H9 (cell line): Measurements from ENCODE around the gene MST1. TPM values are rescaled to one million over a fixed set of nuclear protein-coding genes. Genes with fewer than 3 reads are reported as not detected.

Experiments
- DNase-seq: peaks from one replicate; pipeline ENCODE4 v3.0.0-alpha.2; 2017
- H2AFZ ChIP-seq: one replicate; pipeline ENCODE4 v1.6.1; 2013; ENCODE audit warnings: mild to moderate bottlenecking, low read length, control low read depth, moderate library complexity
- H2AK5ac ChIP-seq: 2 replicates; pipeline ENCODE4 v1.6.1; 2013; ENCODE audit warnings: low read length, control low read depth, mixed read lengths; ENCODE audit not compliant: insufficient read length
- H2BK120ac ChIP-seq: one replicate; pipeline ENCODE4 v1.6.1; 2013; ENCODE audit warnings: low read depth, mild to moderate bottlenecking, low read length, control low read depth, inconsistent platforms; ENCODE audit not compliant: poor library complexity, severe bottlenecking
- H2BK12ac ChIP-seq: 2 replicates; pipeline ENCODE4 v1.6.1; 2013; ENCODE audit warnings: low read length, control low read depth, mixed read lengths, low read depth; ENCODE audit not compliant: insufficient read length
- H2BK15ac ChIP-seq: 2 replicates; pipeline ENCODE4 v1.6.1; 2013; ENCODE audit warnings: low read depth, low read length, control low read depth
- H2BK20ac ChIP-seq: one replicate; pipeline ENCODE4 v1.6.1; 2013; ENCODE audit warnings: low read depth, mild to moderate bottlenecking, low read length, control low read depth, inconsistent platforms; ENCODE audit not compliant: poor library complexity, severe bottlenecking
- H2BK5ac ChIP-seq: 2 replicates; pipeline ENCODE4 v1.6.1; 2013; ENCODE audit warnings: low read length, control low read depth, mixed read lengths; ENCODE audit not compliant: insufficient read length
- H3K14ac ChIP-seq: 2 replicates; pipeline ENCODE4 v1.6.1; 2013; ENCODE audit warnings: low read length, control low read depth; ENCODE audit not compliant: insufficient read depth
- H3K18ac ChIP-seq: 2 replicates; pipeline ENCODE4 v1.6.1; 2013; ENCODE audit warnings: low read depth, mild to moderate bottlenecking, mixed read lengths, low read length, control low read depth; ENCODE audit not compliant: insufficient read length
- H3K23ac ChIP-seq: 2 replicates; pipeline ENCODE4 v1.6.1; 2013; ENCODE audit warnings: low read length, control low read depth, mixed read lengths, low read depth; ENCODE audit not compliant: insufficient read length
- H3K23me2 ChIP-seq: 2 replicates; pipeline ENCODE4 v1.6.1; 2013; ENCODE audit warnings: low read depth, mild to moderate bottlenecking, mixed read lengths, low read length, control low read depth; ENCODE audit not compliant: insufficient read length, poor library complexity, severe bottlenecking
- H3K27ac ChIP-seq: 2 replicates; pipeline ENCODE4 v1.5.1; 2013; ENCODE audit warnings: low read length, control low read depth, mixed read lengths, low read depth; ENCODE audit not compliant: insufficient read length
- H3K27me3 ChIP-seq: 2 replicates; pipeline ENCODE4 v1.6.1; 2013; ENCODE audit warnings: low read length, control low read depth, inconsistent platforms; ENCODE audit not compliant: insufficient read depth
- H3K4ac ChIP-seq: 2 replicates; pipeline ENCODE4 v1.6.1; 2013; ENCODE audit warnings: low read depth, mild to moderate bottlenecking, control low read depth, inconsistent platforms, low read length, moderate library complexity
- H3K4me1 ChIP-seq: 2 replicates; pipeline ENCODE4 v1.6.1; 2013; ENCODE audit warnings: low read length, control low read depth, inconsistent platforms; ENCODE audit not compliant: insufficient read depth
- H3K4me2 ChIP-seq: 2 replicates; pipeline ENCODE4 v1.6.1; 2013; ENCODE audit warnings: low read length, control low read depth, mixed read lengths; ENCODE audit not compliant: insufficient read length, insufficient read depth
- H3K56ac ChIP-seq: 2 replicates; pipeline ENCODE4 v1.6.1; 2013; ENCODE audit warnings: low read depth, mild to moderate bottlenecking, mixed read lengths, low read length, control low read depth; ENCODE audit not compliant: insufficient read length
- H3K79me1 ChIP-seq: 2 replicates; pipeline ENCODE4 v1.6.1; 2013; ENCODE audit warnings: low read depth, mild to moderate bottlenecking, moderate library complexity, low read length, control low read depth, inconsistent platforms; ENCODE audit not compliant: insufficient read depth, poor library complexity, severe bottlenecking
- H3K79me2 ChIP-seq: 2 replicates; pipeline ENCODE4 v1.6.1; 2013; ENCODE audit warnings: low read length, control low read depth, inconsistent platforms; ENCODE audit not compliant: insufficient read depth
- H3K9ac ChIP-seq: 2 replicates; pipeline ENCODE4 v1.6.1; 2013; ENCODE audit warnings: low read length, control low read depth, mixed read lengths; ENCODE audit not compliant: insufficient read length; ENCODE audit errors: extremely low read depth
- H3K9me3 ChIP-seq: one replicate; pipeline ENCODE4 v1.6.1; 2013; ENCODE audit warnings: low read depth, low read length, inconsistent platforms; ENCODE audit not compliant: control insufficient read depth
- H3T11ph ChIP-seq: one replicate; pipeline ENCODE4 v1.6.1; 2013; ENCODE audit warnings: mild to moderate bottlenecking, low read length, control low read depth, inconsistent platforms
- H4K20me1 ChIP-seq: one replicate; pipeline ENCODE4 v1.6.1; 2013; ENCODE audit not compliant: control insufficient read depth, insufficient read length, insufficient read depth
- H4K5ac ChIP-seq: 2 replicates; pipeline ENCODE4 v1.6.1; 2013; ENCODE audit warnings: low read depth, mild to moderate bottlenecking, mixed read lengths, low read length, control low read depth; ENCODE audit not compliant: insufficient read length
- H4K8ac ChIP-seq: replicated peaks from 2 replicates; pipeline ENCODE4 v1.6.1; 2013; ENCODE audit warnings: low read length, control low read depth, mixed read lengths, low read depth; ENCODE audit not compliant: insufficient read length
- H4K91ac ChIP-seq: 2 replicates; pipeline ENCODE4 v1.6.1; 2013; ENCODE audit warnings: low read depth, mild to moderate bottlenecking, moderate library complexity, mixed read lengths, low read length, control low read depth; ENCODE audit not compliant: insufficient read length
- H3K27ac Mint-ChIP-seq, 3 experiments: 2 replicates in 2 of 3; 3 replicates in 1 of 3; pipeline ENCODE4 v1.8.0; 2020 to 2021; ENCODE audit warnings: mixed read lengths in 3 of 3, mild to moderate bottlenecking in 1 of 3, moderate library complexity in 1 of 3
- H3K27me3 Mint-ChIP-seq: 2 replicates; pipeline ENCODE4 v1.8.0; 2021; ENCODE audit warnings: low read depth, mild to moderate bottlenecking, moderate library complexity, mixed read lengths
- H3K36me3 Mint-ChIP-seq, 3 experiments: 2 replicates in 2 of 3; 3 replicates in 1 of 3; pipeline ENCODE4 v1.8.0; 2020 to 2021; ENCODE audit warnings: low read depth in 3 of 3, mixed read lengths in 3 of 3; ENCODE audit not compliant: insufficient read depth in 1 of 3
- H3K4me1 Mint-ChIP-seq, 2 experiments: 2 replicates each; pipeline ENCODE4 v1.8.0; 2020; ENCODE audit warnings: mixed read lengths in 2 of 2
- H3K4me3 Mint-ChIP-seq, 2 experiments: 2 replicates in 1 of 2; 3 replicates in 1 of 2; pipeline ENCODE4 v1.8.0; 2020 to 2021; ENCODE audit warnings: mild to moderate bottlenecking in 2 of 2, mixed read lengths in 2 of 2, moderate library complexity in 1 of 2
- H3K9me3 Mint-ChIP-seq, 2 experiments: 2 replicates in 1 of 2; 3 replicates in 1 of 2; pipeline ENCODE4 v1.8.0; 2020; ENCODE audit warnings: mild to moderate bottlenecking in 2 of 2, mixed read lengths in 2 of 2, moderate library complexity in 1 of 2
- WGBS: extraction: QIAGEN DNeasy Blood & Tissue Kit; methylation state at CpG from one replicate; pipeline ENCODE4 v1.1.7; 2013; ENCODE audit warnings: missing lambda C conversion rate, low lambda C conversion rate, mixed read lengths; ENCODE audit not compliant: insufficient read length; ENCODE audit errors: extremely low coverage; 5-methylcytosine and 5-hydroxymethylcytosine counted together
- total RNA-seq: library from RNA; stranded (reverse); gene quantifications from 2 replicates; pipeline ENCODE4 v1.2.1, GENCODE V29; 2021
- TF ChIP-seq, protein P1 (sequence below): fragments of 200-600 bp; sonication (generic); conservative IDR thresholded peaks from 3 replicates; pipeline ENCODE4 v1.8.0; 2021; ENCODE audit warnings: antibody characterized with exemption, mild to moderate bottlenecking

MST1 gene
- total RNA-seq, 1 experiment from 2014 or later, result 8.9 TPM

DNA sequence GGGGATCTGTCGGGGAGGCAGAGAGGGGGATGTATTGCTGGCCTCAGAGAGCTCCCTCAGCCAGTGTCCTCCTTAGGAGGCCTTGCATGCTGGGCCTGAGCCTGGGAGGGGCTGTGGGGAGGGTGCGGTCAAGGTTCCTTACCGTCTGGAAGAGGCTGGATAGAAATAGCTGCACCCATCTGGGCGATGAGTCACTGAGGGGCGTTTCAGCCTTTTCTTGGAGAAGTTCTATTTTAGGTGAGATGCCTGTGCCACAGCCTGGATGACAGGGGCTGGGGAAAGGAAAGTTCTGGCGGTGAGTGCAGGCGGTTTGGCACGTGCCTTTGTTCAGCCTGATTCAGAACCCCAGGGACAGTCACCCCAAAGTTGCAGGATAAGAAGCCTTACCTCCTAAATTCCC, 50.8 kb downstream of the MST1 start:
- no peak overlapping the region for H2BK120ac ChIP-seq
- no peak for DNase-seq
- no peak overlapping the region for H4K8ac ChIP-seq
- no peak overlapping the region for H4K5ac ChIP-seq
- H3K14ac ChIP-seq, result no peak overlapping the region; the same call in 1 of the 2 replicates
- no peak overlapping the region for H2BK15ac ChIP-seq
- H3K36me3 Mint-ChIP-seq, result no peaks in the 10 kb centered on the region; a peak in 1 of 7 replicates
- no peak overlapping the region for H4K91ac ChIP-seq
- TF ChIP-seq, protein P1, sequence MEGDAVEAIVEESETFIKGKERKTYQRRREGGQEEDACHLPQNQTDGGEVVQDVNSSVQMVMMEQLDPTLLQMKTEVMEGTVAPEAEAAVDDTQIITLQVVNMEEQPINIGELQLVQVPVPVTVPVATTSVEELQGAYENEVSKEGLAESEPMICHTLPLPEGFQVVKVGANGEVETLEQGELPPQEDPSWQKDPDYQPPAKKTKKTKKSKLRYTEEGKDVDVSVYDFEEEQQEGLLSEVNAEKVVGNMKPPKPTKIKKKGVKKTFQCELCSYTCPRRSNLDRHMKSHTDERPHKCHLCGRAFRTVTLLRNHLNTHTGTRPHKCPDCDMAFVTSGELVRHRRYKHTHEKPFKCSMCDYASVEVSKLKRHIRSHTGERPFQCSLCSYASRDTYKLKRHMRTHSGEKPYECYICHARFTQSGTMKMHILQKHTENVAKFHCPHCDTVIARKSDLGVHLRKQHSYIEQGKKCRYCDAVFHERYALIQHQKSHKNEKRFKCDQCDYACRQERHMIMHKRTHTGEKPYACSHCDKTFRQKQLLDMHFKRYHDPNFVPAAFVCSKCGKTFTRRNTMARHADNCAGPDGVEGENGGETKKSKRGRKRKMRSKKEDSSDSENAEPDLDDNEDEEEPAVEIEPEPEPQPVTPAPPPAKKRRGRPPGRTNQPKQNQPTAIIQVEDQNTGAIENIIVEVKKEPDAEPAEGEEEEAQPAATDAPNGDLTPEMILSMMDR, result no peak
- no peak overlapping the region for H3K23ac ChIP-seq
- H3K9me3 Mint-ChIP-seq, result no peaks in the 10 kb centered on the region
- no peaks in the 10 kb centered on the region; the same call in 1 of the 2 replicates for H3K27me3 Mint-ChIP-seq
- no peak overlapping the region for H2AFZ ChIP-seq
- WGBS, result no CpG with 5 or more reads among the region's 8 CpGs
- H3K9me3 ChIP-seq, result no peaks in the 10 kb centered on the region
- H2BK5ac ChIP-seq, result no peak overlapping the region
- H3K79me2 ChIP-seq, result no peaks in the 10 kb centered on the region
- no peak overlapping the region for H3K4me2 ChIP-seq
- no peak overlapping the region for H3K56ac ChIP-seq
- no peak overlapping the region for H2BK20ac ChIP-seq
- no peak overlapping the region for H2BK12ac ChIP-seq
- no peak overlapping the region for H2AK5ac ChIP-seq
- no peaks in the 10 kb centered on the region for H3K79me1 ChIP-seq
- H3K27ac Mint-ChIP-seq, result no peak overlapping the region
- H3K4me1 Mint-ChIP-seq, result no peaks in the 10 kb centered on the region; a peak in 1 of 4 replicates
- no peak overlapping the region for H3K4ac ChIP-seq
- no peak overlapping the region for H3K18ac ChIP-seq
- no peaks in the 10 kb centered on the region for H3K27me3 ChIP-seq
- H3K9ac ChIP-seq, result no peak overlapping the region
- no peaks in the 10 kb centered on the region for H4K20me1 ChIP-seq
- H3K23me2 ChIP-seq, result no peaks in the 10 kb centered on the region
- H3T11ph ChIP-seq, result no peak overlapping the region
- no peak overlapping the region for H3K4me3 Mint-ChIP-seq
- no peak overlapping the region for H3K27ac ChIP-seq
- H3K4me1 ChIP-seq, result no peaks in the 10 kb centered on the region
